HepG2 (cell line): ENCODE measurements around the gene MAN1C1. TPM values are rescaled to one million over a fixed set of nuclear protein-coding genes. Genes with fewer than 3 reads are reported as not detected.

Experiments used
- ATAC-seq: fragments of 200-7000 bp; cut with Tn5 transposase; 3 replicates; pipeline ENCODE4 v1.9.1; 2020; ENCODE audit warnings: mild to moderate bottlenecking, moderate library complexity
- BruUV-seq: library from RNA; stranded (reverse); fragments of 400-500 nt; replicated peaks from 2 replicates; lab custom pipeline; 2021; lab: Mats Ljungman, UMichigan
- CTCF ChIA-PET: fragments of 300-600 bp; formaldehyde crosslinking; extraction: SDS; loops from one replicate; lab custom pipeline; 2021; ENCODE audit warnings: low total read pairs, inconsistent platforms, low intra/inter-chr PET ratio; lab: Yijun Ruan, JAX
- POLR2A ChIA-PET: fragments of 350-600 bp; sonication (Branson Sonifier 250); formaldehyde crosslinking; loops from one replicate; lab custom pipeline; 2020; ENCODE audit warnings: antibody characterized with exemption, inconsistent platforms; lab: Yijun Ruan, JAX
- DNase-seq: peaks from one replicate; pipeline ENCODE4 v3.0.0-alpha.2; 2015; ENCODE audit warnings: low spot score
- FAIRE-seq: peaks from 3 replicates; lab custom pipeline; 2011; peaks lifted over from hg19 to GRCh38; lab: Jason Lieb, UNC
- H2AFZ ChIP-seq: one replicate; pipeline ENCODE4 v1.6.1; 2011; ENCODE audit warnings: low read length, inconsistent platforms
- H3K27ac ChIP-seq: fragments of 300-600 bp; 3 replicates; pipeline ENCODE4 v1.8.0; 2011; ENCODE audit warnings: mixed run types, mild to moderate bottlenecking, mixed read lengths, low read length, inconsistent platforms; ENCODE audit not compliant: insufficient read depth; ENCODE audit errors: extremely low read length
- H3K27me3 ChIP-seq, 2 experiments: fragments of 200-600 bp in 1 of 2; 2 replicates in 1 of 2; 3 replicates in 1 of 2; pipeline versions ENCODE4 v1.6.0 to v1.8.0; 2011; ENCODE audit warnings: low read length in 2 of 2, mild to moderate bottlenecking in 2 of 2, moderate library complexity in 2 of 2, inconsistent platforms in 1 of 2; ENCODE audit not compliant: insufficient read depth in 2 of 2, control insufficient read depth in 1 of 2
- H3K36me3 ChIP-seq, 2 experiments: fragments of 200-600 bp in 1 of 2; replicated peaks in 1 of 2; 2 replicates in 1 of 2; 3 replicates in 1 of 2; pipeline versions ENCODE4 v1.5.1 to v1.8.0; 2011; ENCODE audit warnings: low read length in 2 of 2, inconsistent platforms in 1 of 2; ENCODE audit not compliant: insufficient read depth in 2 of 2, control insufficient read depth in 1 of 2
- H3K4me1 ChIP-seq: 2 replicates; pipeline ENCODE4 v1.5.1; 2012; ENCODE audit warnings: low read length, inconsistent platforms; ENCODE audit not compliant: insufficient read depth
- H3K4me2 ChIP-seq: 2 replicates; pipeline ENCODE4 v1.6.0; 2011; ENCODE audit warnings: low read depth, low read length, inconsistent platforms
- H3K4me3 ChIP-seq, 3 experiments: fragments of 200-600 bp in 1 of 3; sonication (generic), shearing (Covaris generic) in 1 of 3; replicated peaks in 1 of 3; 2 replicates each; pipeline ENCODE4 v1.5.1; 2011 to 2016; ENCODE audit warnings: low read length in 3 of 3, inconsistent platforms in 2 of 3, low read depth in 2 of 3, mild to moderate bottlenecking in 2 of 3, control low read depth in 1 of 3, mixed read lengths in 1 of 3; ENCODE audit not compliant: insufficient read depth in 1 of 3
- H3K79me2 ChIP-seq: one replicate; pipeline ENCODE4 v1.6.1; 2011; ENCODE audit warnings: low read length, inconsistent platforms; ENCODE audit not compliant: insufficient read depth
- H3K9ac ChIP-seq: 2 replicates; pipeline ENCODE4 v1.6.0; 2011; ENCODE audit warnings: mild to moderate bottlenecking, low read depth, low read length, inconsistent platforms; ENCODE audit not compliant: insufficient read depth
- H3K9me3 ChIP-seq: 2 replicates; pipeline ENCODE4 v1.5.1; 2012; ENCODE audit warnings: mild to moderate bottlenecking, low read length
- H4K20me1 ChIP-seq: 2 replicates; pipeline ENCODE4 v1.6.0; 2011; ENCODE audit warnings: inconsistent platforms, mild to moderate bottlenecking, low read length, moderate library complexity; ENCODE audit not compliant: insufficient read depth
- FOXO1 ChIP-seq: sonication (generic); formaldehyde crosslinking; IDR thresholded peaks from 2 replicates; pipeline ENCODE4 v1.4.0; 2020; ENCODE audit warnings: missing genetic modification reagents
- NFE2L1 ChIP-seq: sonication (generic); formaldehyde crosslinking; IDR thresholded peaks from 2 replicates; pipeline ENCODE4 v1.4.0; 2020; ENCODE audit warnings: missing genetic modification reagents, mild to moderate bottlenecking, borderline replicate concordance
- ONECUT2 ChIP-seq: sonication (generic); formaldehyde crosslinking; IDR thresholded peaks from 2 replicates; pipeline ENCODE4 v1.4.0; 2020; ENCODE audit warnings: missing genetic modification reagents
- TBL1XR1 ChIP-seq: fragments of 150-350 bp; IDR thresholded peaks from 2 replicates; pipeline ENCODE4 v1.6.1; 2014; ENCODE audit warnings: borderline replicate concordance, low read length; ENCODE audit not compliant: partially characterized antibody
- WIZ ChIP-seq: sonication (generic); formaldehyde crosslinking; IDR thresholded peaks from 2 replicates; pipeline ENCODE4 v1.5.1; 2020; ENCODE audit warnings: mild to moderate bottlenecking, missing genetic modification reagents
- ZBTB21 ChIP-seq: sonication (generic); formaldehyde crosslinking; IDR thresholded peaks from 2 replicates; pipeline ENCODE4 v1.4.0; 2020; ENCODE audit warnings: missing genetic modification reagents
- ZFX ChIP-seq: sonication (generic); formaldehyde crosslinking; IDR thresholded peaks from 2 replicates; pipeline ENCODE4 v1.4.0; 2020; ENCODE audit warnings: mild to moderate bottlenecking, low read depth, missing genetic modification reagents, moderate library complexity
- ZNF121 ChIP-seq: sonication (generic); formaldehyde crosslinking; IDR thresholded peaks from 2 replicates; pipeline ENCODE4 v1.5.0; 2020; ENCODE audit warnings: mild to moderate bottlenecking, missing genetic modification reagents
- ZNF414 ChIP-seq: sonication (generic); formaldehyde crosslinking; IDR thresholded peaks from 2 replicates; pipeline ENCODE4 v1.5.0; 2020; ENCODE audit warnings: missing genetic modification reagents
- ZNF564 ChIP-seq: sonication (generic); formaldehyde crosslinking; IDR thresholded peaks from 2 replicates; pipeline ENCODE4 v1.8.1; 2023; ENCODE audit warnings: mild to moderate bottlenecking, missing genetic modification reagents
- ZNF703 ChIP-seq: sonication (generic); formaldehyde crosslinking; IDR thresholded peaks from 2 replicates; pipeline ENCODE4 v1.5.1; 2020; ENCODE audit warnings: missing genetic modification reagents, mild to moderate bottlenecking, moderate library complexity, borderline replicate concordance
- ZNF800 ChIP-seq: sonication (generic); formaldehyde crosslinking; IDR thresholded peaks from 2 replicates; pipeline ENCODE4 v1.4.0; 2020; ENCODE audit warnings: missing genetic modification reagents
- WGBS: methylation state at CpG from one replicate; pipeline ENCODE4 v1.1.6; 2017; ENCODE audit warnings: low lambda C conversion rate; 5-methylcytosine and 5-hydroxymethylcytosine counted together
- in situ Hi-C: cut with HindIII; loops from 2 replicates; pipeline ENCODE4 v1.10.0; 2017; ENCODE audit warnings: low pct_unique_long_range_greater_than_20kb; ENCODE audit not compliant: extremely low pct_ligation_motif_present
- intact Hi-C: fragments of 100-400 bp; cut with micrococcal nuclease; formaldehyde crosslinking; loops from one replicate; pipeline ENCODE4 v1.10.0; 2022; ENCODE audit not compliant: unreplicated experiment
- polyA plus RNA-seq, 8 experiments: library from polyadenylated mRNA; depleted of rRNA in 3 of 8; stranded (reverse) in 7 of 8; unstranded in 1 of 8; fragments of >200 nt; fragmentation: Illumina TruSeq in 4 of 8; extraction: Trizol in 4 of 8; gene quantifications; 2 replicates each; pipeline versions ENCODE4 v1.2.1 to v1.2.3, GENCODE V29; 2011 to 2016; ENCODE audit warnings: low read depth in 4 of 8, missing spikeins in 1 of 8, mixed read lengths in 1 of 8; ENCODE audit not compliant: insufficient read depth in 1 of 8
- total RNA-seq, 5 experiments: library from RNA; depleted of rRNA; stranded (reverse); fragments of >200 nt; fragmentation: Illumina TruSeq; extraction: Trizol; gene quantifications; 2 replicates each; pipeline ENCODE4 v1.2.3, GENCODE V29; 2016; ENCODE audit warnings: low read depth in 1 of 5
- TF ChIP-seq, protein P1 (sequence below): sonication (generic); formaldehyde crosslinking; IDR thresholded peaks from 2 replicates; pipeline ENCODE4 v1.4.0; 2020; ENCODE audit warnings: mild to moderate bottlenecking, missing genetic modification reagents

The MAN1C1 gene
- total and polyA plus RNA-seq, 2 of the 13 experiments (the other 11 are each of a cell fraction or from before 2014, with no cell fraction given): 0.18 to 0.49 TPM

DNA sequence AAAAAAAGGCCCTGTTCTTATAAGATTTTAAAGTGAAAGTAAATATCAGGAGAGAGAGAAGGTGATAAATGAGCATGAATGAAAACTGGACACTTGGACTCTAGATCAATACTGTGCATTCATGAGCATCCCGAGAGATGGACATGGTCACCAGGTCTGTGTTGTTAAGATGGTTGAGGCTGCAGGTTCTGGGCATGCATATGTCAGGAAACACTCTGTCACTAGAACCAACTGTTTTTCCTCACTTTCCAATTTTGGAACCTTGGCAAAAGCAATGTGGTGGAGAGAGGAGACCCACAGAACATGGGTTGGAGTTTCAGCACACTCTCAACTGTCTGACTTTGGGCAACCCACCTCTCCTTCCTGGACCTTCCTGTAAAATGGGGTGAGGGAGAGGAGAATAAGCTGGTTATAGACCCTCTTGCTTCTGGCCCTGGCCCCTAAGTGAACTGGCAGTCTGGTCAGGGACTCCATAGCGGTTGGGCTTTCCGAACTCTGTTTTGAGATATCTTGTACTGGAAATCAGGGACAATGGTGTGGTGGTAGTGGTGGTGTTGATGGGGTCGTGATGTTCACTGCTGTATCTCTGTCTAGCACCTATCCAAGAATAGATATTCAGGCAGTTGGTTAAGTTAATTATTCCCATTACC lies 4.2 kb downstream of the MAN1C1 start (continued):
- TF ChIP-seq ZNF800 (CRISPR knock-in tag): no peak
- no peak for TF ChIP-seq ZNF703 (CRISPR knock-in tag)
- TF ChIP-seq ONECUT2 (CRISPR knock-in tag): no peak
- TF ChIP-seq NFE2L1: no peak
- TF ChIP-seq FOXO1 (CRISPR knock-in tag): no peak
- no peak for TF ChIP-seq ZNF121 (CRISPR knock-in tag)
- TF ChIP-seq, all 625 proteins: peak for 0

GRCh38 chr1:25621876-25622275 lies 5.3 kb downstream of the MAN1C1 start:
- intact Hi-C loops (no loop called here), in situ Hi-C loops (loop anchor here (25.0 kb wide), 1 partner anchor 190 kb away; the partner anchor contains the start of genes MTFR1L and SELENON)
- CTCF ChIA-PET: no interaction called here

More at GRCh38 chr1:25621876-25622275, 5.3 kb downstream of the MAN1C1 start:
- ATAC-seq (no peak), DNase-seq (no peak), FAIRE-seq (no peak)
- peaks cover 11% of the 10 kb centered on the region for H3K4me1 ChIP-seq
- BruUV-seq: no TSS peak
- H3K4me3 ChIP-seq: no peak overlapping the region
- WGBS: 67% methylated on average over 5 of the region's 5 CpGs
- no peak overlapping the region for H2AFZ ChIP-seq
- peaks cover 13 to 60% of the 10 kb centered on the region in 2 experiments for H3K27me3 ChIP-seq
- H3K9me3 ChIP-seq: no peaks in the 10 kb centered on the region
- no peak overlapping the region for H3K27ac ChIP-seq
- no peak overlapping the region for H3K9ac ChIP-seq
- H3K36me3 ChIP-seq: no peaks in the 10 kb centered on the region
- H3K4me2 ChIP-seq: no peak overlapping the region
- no peaks in the 10 kb centered on the region for H4K20me1 ChIP-seq
- POLR2A ChIA-PET: no interaction called here
- no peak for TF ChIP-seq TBL1XR1
- TF ChIP-seq WIZ (CRISPR knock-in tag): no peak
- no peak for TF ChIP-seq ZNF564
- TF ChIP-seq ZNF414 (CRISPR knock-in tag): no peak
- no peak for TF ChIP-seq ZFX (CRISPR knock-in tag)
- TF ChIP-seq, protein P1, sequence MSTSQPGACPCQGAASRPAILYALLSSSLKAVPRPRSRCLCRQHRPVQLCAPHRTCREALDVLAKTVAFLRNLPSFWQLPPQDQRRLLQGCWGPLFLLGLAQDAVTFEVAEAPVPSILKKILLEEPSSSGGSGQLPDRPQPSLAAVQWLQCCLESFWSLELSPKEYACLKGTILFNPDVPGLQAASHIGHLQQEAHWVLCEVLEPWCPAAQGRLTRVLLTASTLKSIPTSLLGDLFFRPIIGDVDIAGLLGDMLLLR: no peak
- no peak for TF ChIP-seq ZBTB21 (CRISPR knock-in tag)
- no peaks in the 10 kb centered on the region for H3K79me2 ChIP-seq
